ENCODE results near the gene ACOX3. TPM values are rescaled to one million over a fixed set of nuclear protein-coding genes. Genes with fewer than 3 reads are reported as not detected.
"Not testable (repeated sequence)": the region's sequence is repeated elsewhere in the genome, so short reads cannot be mapped to it uniquely, and the experiment has no call there.

The ACOX3 gene
- total RNA-seq, 1 donor from 2014 or later: 46.9 TPM

- no peak for DNase-seq (ENCODE audit: low spot score)
These were observed 52.7 kb downstream of the ACOX3 start for GRCh38 chr4:8387615-8388527.

- no peak for DNase-seq (ENCODE audit: low spot score)
These were observed 53.3 kb downstream of the ACOX3 start for GRCh38 chr4:8387194-8387593.

- DNase-seq (ENCODE audit: low spot score): no peak
These were observed 53.8 kb downstream of the ACOX3 start for GRCh38 chr4:8386731-8387130.

GRCh38 chr4:8386131-8386530 is 54.4 kb downstream of the ACOX3 start:
- DNase-seq (ENCODE audit: low spot score): not testable (repeated sequence)

GRCh38 chr4:8385611-8386010 is 54.9 kb downstream of the ACOX3 start:
- no peak for DNase-seq (ENCODE audit: low spot score)

GRCh38 chr4:8385106-8385505 is 55.4 kb downstream of the ACOX3 start:
- no peak for DNase-seq (ENCODE audit: low spot score)

GRCh38 chr4:8384397-8385060 is 56.0 kb downstream of the ACOX3 start:
- DNase-seq (ENCODE audit: low spot score): no peak

GRCh38 chr4:8383451-8384160 is 56.9 kb downstream of the ACOX3 start:
- no peak for DNase-seq (ENCODE audit: low spot score)

- DNase-seq (ENCODE audit: low spot score): no peak
These were observed 57.5 kb downstream of the ACOX3 start for GRCh38 chr4:8383016-8383415.

- no peak for DNase-seq (ENCODE audit: low spot score)
These were observed 58.5 kb downstream of the ACOX3 start for GRCh38 chr4:8381814-8382581.

GRCh38 chr4:8380511-8381415 is 59.8 kb downstream of the ACOX3 start:
- DNase-seq (ENCODE audit: low spot score): no peak

GRCh38 chr4:8379771-8380170 is 60.8 kb downstream of the ACOX3 start:
- DNase-seq (ENCODE audit: low spot score): no peak

- DNase-seq (ENCODE audit: low spot score): no peak
These were observed 61.2 kb downstream of the ACOX3 start for GRCh38 chr4:8379281-8379680.

GRCh38 chr4:8378776-8379175 is 61.7 kb downstream of the ACOX3 start:
- no peak for DNase-seq (ENCODE audit: low spot score)

- no peak for DNase-seq (ENCODE audit: low spot score)
These were observed 62.3 kb downstream of the ACOX3 start for GRCh38 chr4:8378101-8378724.

GRCh38 chr4:8377103-8378075 is 63.1 kb downstream of the ACOX3 start:
- DNase-seq (ENCODE audit: low spot score): no peak

GRCh38 chr4:8376361-8377102 is 64.0 kb downstream of the ACOX3 start:
- DNase-seq (ENCODE audit: low spot score): no peak

Data from umbilical cord (tissue), 2 donors.